Osteocyte (in vitro differentiated cells): Measurements from ENCODE around the gene POLD1. TPM values are rescaled to one million over a fixed set of nuclear protein-coding genes. Genes with fewer than 3 reads are reported as not detected.

Experiments
- DNase-seq: peaks from one replicate; pipeline ENCODE4 v3.0.0; 2021; ENCODE audit warnings: mixed read lengths; ENCODE audit not compliant: unreplicated experiment; ENCODE audit errors: extremely low spot score
- H3K27ac Mint-ChIP-seq: one replicate; pipeline ENCODE4 v1.8.0; 2021; ENCODE audit warnings: mild to moderate bottlenecking, mixed read lengths; ENCODE audit not compliant: unreplicated experiment
- H3K27me3 Mint-ChIP-seq: one replicate; pipeline ENCODE4 v1.8.0; 2021; ENCODE audit warnings: mixed read lengths; ENCODE audit not compliant: unreplicated experiment
- H3K36me3 Mint-ChIP-seq: one replicate; pipeline ENCODE4 v1.8.0; 2021; ENCODE audit warnings: mixed read lengths; ENCODE audit not compliant: unreplicated experiment
- H3K4me1 Mint-ChIP-seq: one replicate; pipeline ENCODE4 v1.8.0; 2021; ENCODE audit warnings: mixed read lengths; ENCODE audit not compliant: unreplicated experiment
- H3K4me3 Mint-ChIP-seq: one replicate; pipeline ENCODE4 v1.8.0; 2021; ENCODE audit warnings: mild to moderate bottlenecking, moderate library complexity, mixed read lengths; ENCODE audit not compliant: unreplicated experiment
- H3K9me3 Mint-ChIP-seq: one replicate; pipeline ENCODE4 v1.8.0; 2021; ENCODE audit warnings: mixed read lengths; ENCODE audit not compliant: unreplicated experiment
- total RNA-seq: library from RNA; stranded (reverse); gene quantifications from 2 replicates; pipeline ENCODE4 v1.2.1, GENCODE V29; 2021
- TF ChIP-seq, protein P1 (sequence below): fragments of 200-600 bp; sonication (generic); IDR thresholded peaks from 2 replicates; pipeline ENCODE4 v1.5.0; 2021; ENCODE audit warnings: antibody characterized with exemption, mild to moderate bottlenecking, moderate library complexity

The POLD1 gene
- total RNA-seq, 1 donor from 2014 or later: 19.6 TPM

DNA sequence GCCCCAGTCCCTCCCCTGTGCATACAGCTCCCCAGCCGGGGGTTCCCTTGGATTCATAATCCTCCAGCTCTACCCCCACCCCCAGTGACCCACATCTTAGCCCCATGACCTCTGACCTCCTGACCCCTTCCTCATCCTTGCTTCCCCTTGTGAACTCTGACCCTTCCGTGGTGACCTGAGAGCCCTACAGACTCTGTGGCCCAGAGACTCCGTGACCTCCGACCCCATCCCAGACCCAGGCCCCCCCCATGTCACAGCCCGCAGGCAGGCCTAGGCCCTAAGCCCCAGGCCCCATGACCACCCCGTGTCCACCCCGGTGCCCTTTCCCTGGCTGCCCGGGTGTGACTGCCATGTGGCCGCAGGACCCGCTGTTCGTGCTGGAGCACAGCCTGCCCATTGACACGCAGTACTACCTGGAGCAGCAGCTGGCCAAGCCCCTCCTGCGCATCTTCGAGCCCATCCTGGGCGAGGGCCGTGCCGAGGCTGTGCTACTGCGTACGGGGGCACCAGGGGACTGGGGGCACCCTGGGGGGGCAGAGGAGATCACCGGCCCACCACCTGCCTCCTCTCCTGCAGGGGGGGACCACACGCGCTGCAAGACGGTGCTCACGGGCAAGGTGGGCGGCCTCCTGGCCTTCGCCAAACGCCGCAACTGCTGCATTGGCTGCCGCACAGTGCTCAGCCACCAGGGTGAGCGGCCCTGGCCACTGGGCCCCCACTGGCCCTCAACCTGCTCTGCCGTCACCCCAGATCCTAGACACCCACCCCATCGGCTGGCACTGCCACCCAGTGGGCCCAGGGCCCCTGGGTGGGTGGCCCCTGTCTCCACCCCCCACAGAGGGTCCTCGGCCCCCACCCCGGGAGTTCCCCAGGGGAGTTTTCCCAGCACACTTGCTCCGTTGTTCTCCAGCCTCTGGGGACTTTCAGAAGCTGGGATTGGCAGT lies 32.2 kb downstream of the POLD1 start:
- Mint-ChIP-seq H3K4me3 (no peak overlapping the region), H3K36me3 (peaks cover 2% of the 10 kb centered on the region), H3K27ac (no peak overlapping the region), H3K27me3 (peaks cover 11% of the 10 kb centered on the region), H3K9me3 (no peaks in the 10 kb centered on the region), H3K4me1 (peaks cover 3% of the 10 kb centered on the region)
- DNase-seq: no peak
- TF ChIP-seq, protein P1, sequence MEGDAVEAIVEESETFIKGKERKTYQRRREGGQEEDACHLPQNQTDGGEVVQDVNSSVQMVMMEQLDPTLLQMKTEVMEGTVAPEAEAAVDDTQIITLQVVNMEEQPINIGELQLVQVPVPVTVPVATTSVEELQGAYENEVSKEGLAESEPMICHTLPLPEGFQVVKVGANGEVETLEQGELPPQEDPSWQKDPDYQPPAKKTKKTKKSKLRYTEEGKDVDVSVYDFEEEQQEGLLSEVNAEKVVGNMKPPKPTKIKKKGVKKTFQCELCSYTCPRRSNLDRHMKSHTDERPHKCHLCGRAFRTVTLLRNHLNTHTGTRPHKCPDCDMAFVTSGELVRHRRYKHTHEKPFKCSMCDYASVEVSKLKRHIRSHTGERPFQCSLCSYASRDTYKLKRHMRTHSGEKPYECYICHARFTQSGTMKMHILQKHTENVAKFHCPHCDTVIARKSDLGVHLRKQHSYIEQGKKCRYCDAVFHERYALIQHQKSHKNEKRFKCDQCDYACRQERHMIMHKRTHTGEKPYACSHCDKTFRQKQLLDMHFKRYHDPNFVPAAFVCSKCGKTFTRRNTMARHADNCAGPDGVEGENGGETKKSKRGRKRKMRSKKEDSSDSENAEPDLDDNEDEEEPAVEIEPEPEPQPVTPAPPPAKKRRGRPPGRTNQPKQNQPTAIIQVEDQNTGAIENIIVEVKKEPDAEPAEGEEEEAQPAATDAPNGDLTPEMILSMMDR: no peak

DNA sequence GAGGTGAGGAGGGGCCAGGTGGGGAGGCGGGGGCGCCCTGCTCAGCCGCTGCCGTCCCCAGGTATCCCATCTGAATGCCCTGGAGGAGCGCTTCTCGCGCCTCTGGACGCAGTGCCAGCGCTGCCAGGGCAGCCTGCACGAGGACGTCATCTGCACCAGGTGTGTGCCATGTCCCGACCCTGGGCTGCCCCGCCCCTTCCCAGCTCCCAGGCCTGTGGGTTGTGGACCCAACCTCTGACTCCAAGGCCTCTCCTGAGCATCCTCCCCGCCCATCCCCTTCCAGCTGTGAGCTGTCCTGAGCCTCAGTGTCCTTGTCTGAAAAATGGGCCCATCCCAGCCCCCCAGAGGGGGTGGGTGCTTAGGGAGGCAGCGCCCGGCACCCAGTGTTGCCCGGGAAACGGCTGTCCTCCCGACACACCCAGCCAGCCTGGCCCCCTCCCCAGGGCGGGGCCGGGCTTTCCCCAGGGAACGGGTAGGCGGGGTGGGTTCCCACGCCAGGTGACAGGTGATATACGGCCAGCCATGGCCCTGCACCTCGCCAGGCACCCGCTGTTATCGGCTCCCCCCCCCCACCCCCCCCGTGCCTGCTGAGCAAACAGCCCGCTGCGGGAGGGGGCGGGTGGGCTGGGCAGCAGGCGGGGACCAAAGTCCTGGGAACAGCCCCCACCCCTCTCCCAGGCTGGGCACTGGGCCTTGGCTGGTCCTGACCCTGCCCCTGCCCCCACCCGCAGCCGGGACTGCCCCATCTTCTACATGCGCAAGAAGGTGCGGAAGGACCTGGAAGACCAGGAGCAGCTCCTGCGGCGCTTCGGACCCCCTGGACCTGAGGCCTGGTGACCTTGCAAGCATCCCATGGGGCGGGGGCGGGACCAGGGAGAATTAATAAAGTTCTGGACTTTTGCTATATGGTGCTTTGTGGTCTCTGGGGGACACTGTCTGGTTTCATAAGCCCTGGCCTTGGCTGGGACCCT lies 33.2 kb downstream of the POLD1 start:
- Mint-ChIP-seq H3K9me3 (no peaks in the 10 kb centered on the region), H3K4me1 (peaks cover 3% of the 10 kb centered on the region), H3K27me3 (peaks cover 11% of the 10 kb centered on the region), H3K27ac (no peak overlapping the region), H3K4me3 (no peak overlapping the region), H3K36me3 (no peaks in the 10 kb centered on the region)
- TF ChIP-seq, protein P1: no peak
- DNase-seq: no peak

DNA sequence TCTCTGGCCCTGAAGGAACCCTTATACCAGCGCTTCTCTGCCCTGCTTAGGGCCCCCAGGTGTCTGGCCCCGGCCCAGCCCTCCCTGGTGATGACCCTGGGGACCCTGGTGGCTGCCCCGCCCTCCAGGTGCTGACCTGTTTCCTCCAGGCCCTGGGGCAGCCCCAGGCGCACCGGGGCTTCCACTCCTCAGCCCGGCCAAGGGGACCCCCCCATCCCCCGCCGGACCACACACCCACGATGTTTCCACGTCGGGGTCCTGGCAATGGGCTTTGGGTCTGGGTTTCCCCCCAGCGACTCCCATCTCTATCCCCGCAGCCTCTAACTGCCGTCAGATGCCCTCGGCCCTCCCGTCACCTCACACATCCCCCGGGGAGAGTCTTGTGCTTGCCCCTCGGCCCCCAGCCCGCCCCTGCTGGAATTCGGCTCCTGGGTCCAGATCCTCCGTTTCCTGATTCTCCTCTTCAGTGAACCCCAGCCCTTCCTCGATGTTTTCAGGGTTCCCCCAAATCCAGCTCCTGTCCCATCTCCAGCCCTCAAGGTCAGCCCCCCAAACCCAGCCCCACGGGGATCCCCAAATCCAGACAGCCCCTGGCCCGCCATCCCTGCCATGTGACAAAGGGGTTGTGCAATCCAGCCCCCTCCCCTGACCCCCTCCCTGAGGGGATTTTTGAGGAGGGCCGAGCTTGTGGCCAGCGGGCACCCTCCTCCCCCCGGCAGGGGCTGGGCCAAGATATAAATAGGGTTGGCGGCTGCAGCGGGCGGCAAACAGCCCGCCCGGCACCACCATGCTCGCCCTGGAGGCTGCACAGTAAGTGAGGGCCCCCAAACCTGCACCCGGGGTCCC lies 34.3 kb downstream of the POLD1 start, which contains the start of gene SPIB:
Gene SPIB, plus strand, starts transcription at position 763 of the 846 bp plus-strand sequence. Its CDS starts 25 bp downstream, at position 788.
- Mint-ChIP-seq H3K36me3 (no peaks in the 10 kb centered on the region), H3K4me1 (peaks cover 3% of the 10 kb centered on the region), H3K9me3 (no peaks in the 10 kb centered on the region), H3K27ac (no peak within 1 kb of the TSS), H3K4me3 (no peak within 1 kb of the TSS), H3K27me3 (peaks cover 11% of the 10 kb centered on the region)
- no peak for DNase-seq
- TF ChIP-seq, protein P1: no peak

DNA sequence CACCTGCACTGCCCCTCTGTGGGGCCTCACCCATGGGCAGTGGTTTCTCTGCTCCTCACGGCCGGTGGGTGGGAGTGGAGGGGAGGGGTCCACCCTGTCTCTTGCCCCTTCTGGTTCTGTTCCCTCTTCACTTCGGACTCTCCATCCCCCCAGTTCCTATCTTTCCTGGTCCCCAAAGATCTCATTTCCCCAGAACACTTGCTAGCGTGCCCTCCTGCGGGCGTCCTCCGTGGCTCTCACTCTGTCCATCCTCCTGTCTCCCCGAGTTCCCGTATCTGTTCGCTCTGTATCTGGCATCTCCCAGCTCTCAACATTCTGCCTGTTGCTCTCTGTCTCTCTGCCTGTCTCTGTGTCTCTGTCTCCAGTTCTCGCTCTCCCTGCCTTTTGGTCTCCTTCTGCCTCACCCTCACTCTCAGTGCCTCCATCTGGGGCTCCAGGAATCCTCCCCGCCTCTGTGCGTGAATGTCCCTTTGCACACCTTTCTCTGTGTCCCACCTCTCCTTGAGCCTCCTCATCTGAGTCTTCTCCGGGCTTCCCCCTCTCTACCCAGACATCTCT lies 35.0 kb downstream of the POLD1 start:
- Mint-ChIP-seq H3K27me3 (peaks cover 11% of the 10 kb centered on the region), H3K27ac (no peak overlapping the region), H3K36me3 (no peaks in the 10 kb centered on the region), H3K4me3 (no peak overlapping the region), H3K9me3 (no peaks in the 10 kb centered on the region), H3K4me1 (peaks cover 3% of the 10 kb centered on the region)
- DNase-seq: no peak
- TF ChIP-seq, protein P1: no peak
